Astrocyte of the hippocampus (primary cell): ENCODE data around the gene UBA5.
"Not testable (repeated sequence)": the region's sequence is repeated elsewhere in the genome, so short reads cannot be mapped to it uniquely, and the experiment has no call there.

Source experiments
- DNase-seq: peaks from one replicate; pipeline ENCODE4 v3.0.0; 2011; ENCODE audit warnings: low read depth, low spot score

UBA5 gene

GRCh38 chr3:132660052-132660810 is at the start of gene UBA5:
TSS of gene UBA5 (plus strand) at chr3:132660329. CDS start at chr3:132660538, 209 bp downstream.
- peak; percentile 81 for DNase-seq

DNA sequence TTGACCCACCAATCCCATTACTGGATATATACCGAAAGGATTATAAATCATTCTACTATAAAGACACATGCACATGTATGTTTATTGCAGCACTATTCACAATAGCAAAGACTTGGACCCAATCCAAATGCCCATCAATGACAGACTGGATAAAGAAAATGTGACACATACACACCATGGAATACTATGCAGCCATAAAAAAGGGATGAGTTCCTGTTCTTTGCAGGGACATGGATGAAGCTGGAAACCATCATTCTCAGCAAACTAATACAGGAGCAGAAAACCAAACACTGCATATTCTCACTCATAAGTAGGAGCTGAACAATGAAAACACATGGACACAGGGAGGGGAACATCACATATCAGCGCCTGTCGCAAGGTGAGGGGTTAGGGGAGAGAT is 44.8 kb upstream of the UBA5 start:
- DNase-seq, result not testable (repeated sequence)

DNA sequence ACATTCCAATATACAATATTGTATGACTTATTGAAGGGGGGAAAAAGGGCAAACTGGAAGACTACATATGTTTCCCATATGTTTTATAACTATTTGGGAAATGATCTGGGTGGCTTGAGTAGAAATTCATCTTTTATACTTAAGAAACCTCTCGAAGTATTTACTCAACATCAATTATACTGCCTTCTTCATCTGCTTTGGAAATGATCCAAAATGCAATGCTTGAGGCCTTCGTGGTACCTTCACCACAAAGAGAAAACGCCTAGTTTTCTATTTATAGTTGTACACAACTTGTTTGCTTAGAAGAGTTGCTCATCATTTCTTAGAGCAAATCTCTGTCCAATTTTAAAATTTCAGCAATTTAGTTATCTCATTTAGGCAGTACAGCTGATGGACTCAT is 44.2 kb upstream of the UBA5 start:
- no peak for DNase-seq

GRCh38 chr3:132616780-132617179 is 43.3 kb upstream of the UBA5 start:
- DNase-seq, result no peak

GRCh38 chr3:132622148-132622547 is 38.0 kb upstream of the UBA5 start:
- no peak for DNase-seq

- no peak for DNase-seq
Observed at GRCh38 chr3:132622761-132623160, 37.4 kb upstream of the UBA5 start.

DNA sequence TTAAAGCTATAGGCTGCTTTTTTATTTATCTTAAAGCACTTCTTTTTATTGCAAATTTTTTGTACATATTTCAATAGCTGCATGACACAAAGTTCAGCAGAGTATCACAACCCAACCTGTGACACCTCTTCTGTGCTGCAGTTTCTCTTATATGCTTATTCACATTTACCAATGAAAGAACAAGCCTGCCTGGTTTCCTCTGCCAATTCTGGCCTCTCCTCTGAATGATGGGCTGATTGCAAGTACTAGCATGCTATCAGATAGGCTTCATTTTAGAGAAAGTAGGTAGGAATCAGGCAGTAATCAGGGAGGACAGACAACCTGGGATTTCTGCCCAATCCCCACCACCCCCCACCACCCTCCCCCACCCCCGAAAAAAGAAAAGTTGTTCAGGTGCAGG is 36.5 kb upstream of the UBA5 start:
- no peak for DNase-seq

DNA sequence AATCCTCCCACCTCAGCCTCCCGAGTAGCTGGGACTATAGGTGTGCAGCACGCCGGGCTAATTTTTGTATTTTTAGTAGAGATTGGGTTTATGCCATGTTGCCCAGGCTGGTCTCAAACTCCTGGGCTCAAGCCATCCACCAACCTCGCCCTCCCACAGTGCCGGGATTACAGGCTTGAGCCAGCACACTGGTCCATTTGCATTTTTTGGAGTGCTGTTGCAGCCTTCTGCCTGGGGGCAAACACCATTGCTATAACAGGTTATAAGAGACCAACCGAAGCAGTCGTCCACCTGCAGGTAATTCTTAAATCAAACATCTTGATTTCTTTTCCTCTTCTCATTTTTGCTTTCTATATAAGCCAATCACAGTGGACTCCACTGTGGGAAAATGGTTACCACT is 35.3 kb upstream of the UBA5 start:
- DNase-seq, result no peak

GRCh38 chr3:132625613-132626012 is 34.5 kb upstream of the UBA5 start:
- DNase-seq, result no peak

DNA sequence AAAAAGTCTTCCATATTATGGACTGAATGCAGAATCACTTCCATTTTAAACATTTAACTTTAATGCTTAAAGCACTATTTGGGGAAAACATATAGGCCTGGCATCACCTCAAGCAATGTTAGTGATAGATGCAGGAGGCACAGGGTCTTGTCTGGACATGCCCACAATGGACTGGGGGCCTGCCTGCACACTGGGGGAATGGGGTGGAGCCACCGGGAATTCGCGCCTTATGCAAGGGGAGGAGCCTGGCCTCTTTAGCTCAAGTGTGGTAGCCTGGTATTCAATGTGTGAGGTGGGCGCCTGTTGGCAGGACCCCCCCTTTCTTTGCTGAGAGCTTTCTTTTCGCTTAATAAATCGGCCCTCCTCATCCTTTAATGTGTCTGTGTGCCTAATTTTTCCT is 33.2 kb upstream of the UBA5 start:
- DNase-seq, result no peak

GRCh38 chr3:132628157-132628556 is 32.0 kb upstream of the UBA5 start:
- no peak for DNase-seq

- peak; percentile 17 for DNase-seq
Observed at GRCh38 chr3:132629928-132630327, 30.2 kb upstream of the UBA5 start.

GRCh38 chr3:132630612-132631011 is 29.5 kb upstream of the UBA5 start:
- DNase-seq, result no peak

- DNase-seq, result no peak
Observed at GRCh38 chr3:132635052-132635451, 25.1 kb upstream of the UBA5 start.

DNA sequence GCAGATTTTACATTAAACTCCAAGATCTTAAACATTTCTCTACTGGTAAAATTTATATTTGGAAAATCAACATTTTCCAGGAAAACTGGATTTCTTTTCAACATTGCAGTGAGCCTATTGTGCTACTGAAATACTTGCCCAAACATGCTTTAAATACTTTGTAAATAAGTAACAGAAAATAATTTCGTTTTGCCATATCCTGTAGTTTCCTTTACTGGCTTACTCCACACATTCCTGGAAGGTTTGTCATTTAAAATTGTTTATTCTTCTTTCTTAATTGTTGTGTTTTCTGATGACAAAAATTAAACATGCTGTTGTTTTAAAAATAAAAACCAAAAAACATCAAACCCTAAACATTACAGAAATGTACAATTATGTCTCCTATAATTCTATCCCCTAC is 22.5 kb upstream of the UBA5 start:
- DNase-seq, result peak; percentile 25

GRCh38 chr3:132638706-132639105 is 21.4 kb upstream of the UBA5 start:
- DNase-seq, result no peak

- not testable (repeated sequence) for DNase-seq
Observed at GRCh38 chr3:132641427-132641826, 18.7 kb upstream of the UBA5 start.

DNA sequence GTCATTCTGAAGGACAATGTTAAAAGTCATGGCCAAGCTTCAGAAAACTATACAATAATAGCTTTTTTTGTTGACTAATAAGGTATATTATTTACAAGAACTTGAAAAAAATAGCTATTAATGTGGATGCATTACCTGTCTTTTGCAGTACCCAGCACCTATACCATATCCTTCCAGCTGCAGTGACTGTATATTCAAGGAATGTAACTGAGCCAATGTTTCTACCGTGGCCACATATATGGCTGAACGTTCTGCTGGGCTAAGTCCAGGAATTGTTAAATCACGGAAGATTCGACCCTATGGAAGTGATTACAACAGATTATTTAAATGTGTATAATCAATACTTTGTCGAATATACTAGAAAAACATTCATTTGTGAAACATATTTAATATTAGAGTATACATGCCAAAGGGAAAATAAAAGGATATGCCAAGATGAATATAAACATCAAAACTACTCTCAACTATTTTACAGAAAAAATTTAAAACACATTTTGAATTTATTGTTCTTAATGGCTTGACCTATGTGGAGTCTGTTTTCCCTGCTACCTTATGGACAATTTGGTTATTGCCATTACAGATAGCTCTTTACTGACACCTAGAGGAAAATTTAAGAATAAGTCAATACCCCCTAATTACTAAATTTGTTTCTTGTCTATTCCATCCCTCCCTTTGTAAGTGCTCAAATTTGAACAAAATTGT is 18.1 kb upstream of the UBA5 start:
- DNase-seq, result peak; percentile 64

- DNase-seq, result no peak
Observed at GRCh38 chr3:132642539-132642847, 17.6 kb upstream of the UBA5 start.

- DNase-seq, result no peak
Observed at GRCh38 chr3:132643366-132643765, 16.8 kb upstream of the UBA5 start.

GRCh38 chr3:132645058-132645457 is 15.1 kb upstream of the UBA5 start:
- no peak for DNase-seq

DNA sequence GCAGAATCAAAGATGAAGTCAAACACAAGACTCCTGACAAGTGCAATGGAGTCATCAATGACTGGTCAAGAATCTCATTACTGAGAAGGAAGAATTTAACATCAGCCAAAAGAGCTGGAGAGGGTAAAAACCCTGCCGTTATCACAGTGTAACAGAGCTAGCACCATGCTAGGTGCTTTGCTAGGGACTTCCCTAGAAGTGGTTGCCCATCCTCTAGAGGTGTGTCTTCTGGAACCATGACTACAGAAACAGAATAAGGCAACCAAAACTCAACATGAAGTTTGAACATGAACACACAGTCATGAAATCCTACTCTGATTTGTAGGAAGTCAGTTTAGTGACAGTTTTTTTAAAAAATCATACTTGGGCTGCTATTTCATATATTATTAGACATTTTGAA is 10.0 kb upstream of the UBA5 start:
- no peak for DNase-seq

GRCh38 chr3:132652640-132653270 is 7.4 kb upstream of the UBA5 start:
- DNase-seq, result no peak
